HG03103 (cell line): ENCODE results near the gene RAB26.
"Not testable (repeated sequence)": the region's sequence is repeated elsewhere in the genome, so short reads cannot be mapped to it uniquely, and the experiment has no call there.

Experiments used
- ATAC-seq: cut with Tn5 transposase; IDR thresholded peaks from one replicate; pipeline ENCODE4 v1.9.1; 2021; ENCODE audit warnings: low read depth; ENCODE audit not compliant: unreplicated experiment

The RAB26 gene

GRCh38 chr16:2116428-2116827, 32.0 kb upstream of the RAB26 start:
- not testable (repeated sequence) for ATAC-seq

DNA sequence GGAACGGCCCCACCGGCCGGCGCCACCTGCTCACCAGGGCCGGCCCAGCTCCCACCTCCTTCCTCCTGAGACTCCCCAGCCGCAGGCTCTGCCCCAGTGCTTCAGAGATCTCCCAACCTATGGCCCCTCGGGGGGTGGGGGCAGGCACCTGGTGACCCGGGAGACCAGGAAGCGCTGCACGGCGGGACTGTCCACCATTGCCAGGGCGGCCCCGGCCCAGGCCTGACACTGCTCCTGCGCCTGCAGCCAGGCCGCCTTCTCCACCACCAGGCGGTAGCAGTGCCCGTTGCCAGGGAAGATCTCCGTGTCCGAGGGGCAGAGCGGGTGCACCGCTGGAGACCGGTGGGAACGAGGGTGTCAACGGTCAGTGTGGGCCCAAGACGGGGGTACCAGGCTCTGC, 31.1 kb upstream of the RAB26 start:
- ATAC-seq = not testable (repeated sequence)

- not testable (repeated sequence) for ATAC-seq
Observed at GRCh38 chr16:2117960-2118722, 30.3 kb upstream of the RAB26 start.

DNA sequence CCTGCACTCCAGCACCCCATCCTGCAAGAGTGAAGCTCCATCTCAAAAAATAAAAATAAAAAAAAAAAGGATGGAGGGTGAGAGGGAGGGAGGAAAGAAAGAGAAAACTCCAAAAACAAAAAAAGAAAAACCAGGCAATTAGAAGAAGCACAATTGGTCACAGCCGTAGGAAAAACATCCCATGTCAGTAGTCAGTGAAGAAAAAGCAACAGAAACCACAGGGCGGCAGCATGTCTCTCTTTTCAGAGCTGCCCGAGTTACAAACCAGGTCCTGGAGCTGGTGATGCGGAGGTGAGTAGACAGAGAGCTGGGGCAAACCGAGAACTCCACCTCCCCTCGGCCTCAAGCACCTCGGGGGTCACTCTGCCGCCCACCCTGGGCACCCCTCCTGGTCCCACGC, 27.1 kb upstream of the RAB26 start:
- ATAC-seq = not testable (repeated sequence)

DNA sequence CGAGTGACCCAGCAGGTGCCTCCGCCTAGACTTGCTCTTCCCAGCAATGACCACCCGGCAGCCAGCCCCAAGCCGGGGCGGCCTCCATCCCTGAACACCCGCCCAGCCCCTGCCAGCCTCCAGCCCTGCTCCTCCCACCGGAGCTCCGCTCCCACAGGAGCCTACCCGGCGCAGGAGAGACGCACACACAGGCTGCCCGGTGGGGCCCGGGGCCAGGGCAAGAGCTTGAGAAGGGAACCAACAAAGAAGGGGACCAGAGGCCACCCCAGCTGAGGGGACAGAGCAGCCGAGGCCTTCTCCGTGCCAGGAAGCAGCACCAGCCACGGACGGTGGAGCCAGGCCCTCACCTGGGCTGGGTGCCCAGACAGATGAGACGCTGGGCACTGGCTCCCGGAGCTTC, 26.6 kb upstream of the RAB26 start:
- ATAC-seq = no peak

DNA sequence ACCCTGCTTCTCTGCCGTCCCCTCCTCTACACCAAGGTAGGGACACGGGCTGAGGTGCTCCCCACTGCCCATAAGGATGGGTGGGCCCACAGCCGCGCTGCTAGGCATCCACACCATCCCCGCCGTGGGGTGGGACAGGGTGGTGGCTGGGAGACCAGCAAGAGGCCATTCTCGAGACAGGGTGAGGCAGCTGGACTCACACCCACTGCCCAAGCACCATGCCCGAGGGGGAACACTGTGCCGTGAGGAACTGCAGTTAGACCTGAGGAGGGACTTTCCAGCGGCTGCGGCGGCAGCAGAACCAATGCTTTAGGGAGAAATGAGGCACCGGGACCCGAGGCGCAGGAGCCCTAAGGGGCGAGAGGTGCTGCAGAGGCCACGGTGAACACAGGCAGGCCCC, 26.0 kb upstream of the RAB26 start:
- ATAC-seq = no peak

GRCh38 chr16:2122934-2123683, 25.3 kb upstream of the RAB26 start:
- ATAC-seq = not testable (repeated sequence)

DNA sequence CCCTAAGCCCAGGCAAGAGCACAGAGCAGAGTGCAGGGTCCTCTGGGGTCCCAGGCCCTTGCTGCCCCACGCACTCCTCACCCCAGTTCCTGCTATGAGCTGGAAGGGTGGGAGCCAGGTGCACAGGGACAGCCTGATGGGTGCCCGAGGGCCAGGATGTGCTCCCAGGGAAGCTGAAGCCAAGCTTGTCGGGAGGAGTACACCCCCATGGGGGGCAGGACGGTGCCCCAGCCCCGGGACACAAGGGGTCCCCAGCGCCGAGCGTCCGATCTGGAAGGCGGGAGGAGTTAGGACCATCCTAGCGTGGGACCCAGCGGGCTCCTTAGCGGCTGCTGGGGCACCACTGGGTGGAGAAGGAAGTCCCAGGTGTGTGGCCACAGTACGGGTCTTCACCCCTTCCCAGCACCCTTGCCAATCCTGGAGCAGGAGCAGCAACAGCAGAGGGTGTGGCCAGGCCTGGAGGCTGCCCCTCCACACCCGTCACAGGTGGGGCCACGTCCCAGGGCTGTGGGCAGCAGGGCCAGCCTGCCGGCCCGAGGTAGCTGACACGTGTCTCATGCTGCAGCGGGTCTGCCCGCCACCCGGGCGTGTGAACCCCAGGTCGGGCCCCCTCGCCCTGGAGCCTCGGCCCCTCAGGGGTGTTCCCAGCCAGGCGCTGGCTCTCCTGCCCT, 24.6 kb upstream of the RAB26 start:
- not testable (repeated sequence) for ATAC-seq

DNA sequence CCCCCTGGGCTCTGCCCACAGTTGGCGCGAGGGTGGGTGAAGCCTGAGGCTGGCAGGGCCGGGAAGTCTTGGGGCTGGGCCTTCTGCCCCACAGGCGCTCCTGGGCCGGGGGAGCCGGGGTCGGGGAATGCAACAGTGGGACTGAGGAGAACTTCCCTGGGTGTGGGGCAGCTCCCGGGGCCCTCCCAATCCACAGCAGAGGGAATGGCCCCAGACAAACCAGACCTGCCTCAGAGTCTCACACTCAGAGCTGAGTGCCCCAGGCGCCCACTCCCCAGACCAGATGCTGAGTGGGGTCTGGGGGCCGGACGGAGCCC, 24.1 kb upstream of the RAB26 start:
- ATAC-seq = not testable (repeated sequence)

GRCh38 chr16:2124694-2125444, 23.6 kb upstream of the RAB26 start:
- ATAC-seq = not testable (repeated sequence)

DNA sequence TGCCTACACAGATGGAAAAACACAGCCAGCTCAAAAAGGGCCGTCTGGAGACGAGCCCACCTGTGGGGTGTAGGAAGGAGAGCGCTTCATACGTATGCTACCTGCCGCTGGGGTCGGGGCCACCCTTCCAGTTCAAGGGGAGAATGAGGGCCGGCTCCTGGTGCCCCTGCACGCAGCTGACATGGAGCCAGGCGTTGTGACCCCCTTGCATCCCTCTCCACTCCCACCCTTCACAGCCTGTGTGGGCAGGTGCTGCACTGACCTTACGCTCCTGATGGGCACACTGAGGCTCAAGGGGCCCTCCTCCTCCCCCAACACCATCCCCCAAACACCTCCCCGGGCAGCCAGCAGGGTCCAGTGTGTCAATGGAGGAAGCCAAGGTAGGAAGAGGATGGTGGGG, 22.8 kb upstream of the RAB26 start:
- ATAC-seq = not testable (repeated sequence)

- ATAC-seq = not testable (repeated sequence)
Observed at GRCh38 chr16:2126161-2126743, 22.2 kb upstream of the RAB26 start.

DNA sequence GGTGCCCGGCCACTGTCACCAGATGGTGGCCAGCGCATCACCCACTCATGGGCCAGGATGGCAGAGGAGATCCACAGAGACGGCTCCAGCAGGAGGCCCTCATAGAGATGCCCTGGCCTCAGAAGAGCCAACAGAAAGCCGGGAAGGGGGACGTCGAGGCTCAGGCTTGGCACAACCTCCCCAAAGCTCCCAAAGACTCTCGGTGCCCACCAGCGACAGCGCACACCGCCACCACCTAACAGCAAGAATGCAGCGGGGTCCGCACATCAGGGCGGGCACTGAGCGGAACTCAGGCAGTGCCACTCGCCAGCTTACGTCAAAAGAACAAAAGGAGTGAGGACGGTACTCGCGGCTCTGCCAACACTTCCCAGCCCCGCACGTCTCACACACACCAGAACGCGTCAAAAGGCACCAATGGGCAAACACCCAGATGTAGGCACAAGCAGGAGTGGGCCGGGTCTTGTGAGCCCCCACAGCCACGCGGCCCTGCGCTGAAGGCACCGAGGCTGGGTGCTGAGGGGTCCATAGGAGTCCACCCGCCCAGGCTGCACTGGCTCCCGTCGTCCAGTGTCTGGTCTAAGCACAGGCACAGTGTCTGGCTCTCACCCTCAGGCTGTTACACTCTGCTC, 21.4 kb upstream of the RAB26 start:
- ATAC-seq = not testable (repeated sequence)

DNA sequence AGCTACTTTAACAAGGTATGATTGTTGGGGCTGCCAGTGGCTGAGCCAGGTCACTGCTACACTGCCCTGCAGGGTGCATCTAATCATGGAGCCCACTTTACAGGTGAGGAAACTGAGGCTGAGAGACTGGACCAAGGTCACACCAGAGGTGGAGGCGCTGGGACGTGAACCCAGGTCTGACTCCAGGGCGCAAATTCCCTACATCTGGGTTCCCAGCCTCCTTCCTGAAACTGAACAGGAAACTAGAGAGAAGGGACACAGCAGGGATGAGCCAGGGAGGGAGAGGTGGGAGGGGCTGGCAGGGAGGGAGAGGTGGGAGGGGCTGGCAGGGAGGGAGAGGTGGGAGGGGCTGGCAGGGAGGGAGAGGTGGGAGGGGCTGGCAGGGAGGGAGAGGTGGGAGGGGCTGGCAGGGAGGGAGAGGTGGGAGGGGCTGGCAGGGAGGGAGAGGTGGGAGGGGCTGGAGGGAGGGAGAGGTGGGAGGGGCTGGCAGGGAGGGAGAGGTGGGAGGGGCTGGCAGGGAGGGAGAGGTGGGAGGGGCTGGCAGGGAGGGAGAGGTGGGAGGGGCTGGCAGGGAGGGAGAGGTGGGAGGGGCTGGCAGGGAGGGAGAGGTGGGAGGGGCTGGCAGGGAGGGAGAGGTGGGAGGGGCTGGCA, 20.7 kb upstream of the RAB26 start:
- not testable (repeated sequence) for ATAC-seq

- not testable (repeated sequence) for ATAC-seq
Observed at GRCh38 chr16:2129251-2129650, 19.2 kb upstream of the RAB26 start.

DNA sequence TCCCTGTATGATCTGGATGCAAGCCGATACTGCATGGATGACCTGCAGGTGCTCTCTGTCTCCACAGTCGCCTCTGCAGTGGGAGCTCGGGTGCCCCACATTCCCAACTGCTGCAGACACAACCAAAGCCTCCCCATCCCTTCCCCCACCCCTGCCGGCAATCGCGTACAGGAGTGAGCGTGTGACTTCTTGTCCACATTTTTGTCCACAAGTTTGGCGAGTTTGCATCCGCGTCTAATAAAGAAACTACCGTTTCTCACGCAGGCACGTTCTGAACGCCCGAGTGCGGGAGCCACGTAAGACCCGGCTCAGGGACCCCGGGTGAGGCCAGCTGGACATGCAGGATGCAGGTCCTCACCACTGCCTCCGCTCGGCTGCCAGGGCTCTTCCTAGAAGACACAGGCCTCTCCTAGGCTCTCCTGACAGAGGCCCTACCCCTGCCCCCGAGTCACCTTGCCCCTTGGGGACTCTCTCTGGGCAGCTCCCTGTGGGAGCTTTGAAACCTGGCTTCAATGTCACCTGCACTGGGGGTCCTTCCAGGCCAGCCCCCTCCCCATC, 18.5 kb upstream of the RAB26 start:
- ATAC-seq = not testable (repeated sequence)

- not testable (repeated sequence) for ATAC-seq
Observed at GRCh38 chr16:2133797-2134196, 14.6 kb upstream of the RAB26 start.

GRCh38 chr16:2135071-2135470, 13.4 kb upstream of the RAB26 start:
- not testable (repeated sequence) for ATAC-seq
